ENCODE measurements around the gene KLF3.

- no peak for TF ChIP-seq EP300 (IDR thresholded peaks at IDR 0.05)
- TF ChIP-seq, protein P1, sequence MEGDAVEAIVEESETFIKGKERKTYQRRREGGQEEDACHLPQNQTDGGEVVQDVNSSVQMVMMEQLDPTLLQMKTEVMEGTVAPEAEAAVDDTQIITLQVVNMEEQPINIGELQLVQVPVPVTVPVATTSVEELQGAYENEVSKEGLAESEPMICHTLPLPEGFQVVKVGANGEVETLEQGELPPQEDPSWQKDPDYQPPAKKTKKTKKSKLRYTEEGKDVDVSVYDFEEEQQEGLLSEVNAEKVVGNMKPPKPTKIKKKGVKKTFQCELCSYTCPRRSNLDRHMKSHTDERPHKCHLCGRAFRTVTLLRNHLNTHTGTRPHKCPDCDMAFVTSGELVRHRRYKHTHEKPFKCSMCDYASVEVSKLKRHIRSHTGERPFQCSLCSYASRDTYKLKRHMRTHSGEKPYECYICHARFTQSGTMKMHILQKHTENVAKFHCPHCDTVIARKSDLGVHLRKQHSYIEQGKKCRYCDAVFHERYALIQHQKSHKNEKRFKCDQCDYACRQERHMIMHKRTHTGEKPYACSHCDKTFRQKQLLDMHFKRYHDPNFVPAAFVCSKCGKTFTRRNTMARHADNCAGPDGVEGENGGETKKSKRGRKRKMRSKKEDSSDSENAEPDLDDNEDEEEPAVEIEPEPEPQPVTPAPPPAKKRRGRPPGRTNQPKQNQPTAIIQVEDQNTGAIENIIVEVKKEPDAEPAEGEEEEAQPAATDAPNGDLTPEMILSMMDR (IDR thresholded peaks at IDR 0.05) = no peak
Observed at GRCh38 chr4:38733663-38734062, 69.7 kb downstream of the KLF3 start.

Data from stomach (tissue), 4 donors.